OCI-LY3 (cell line): Measurements from ENCODE around the gene LCE5A.

Source experiments
- EZH2phosphoT487 ChIP-seq: fragments of 200-600 bp; shearing (Covaris generic); IDR thresholded peaks from 2 replicates; pipeline ENCODE4 v1.6.1; 2018; ENCODE audit warnings: antibody characterized with exemption, mixed run types, low read depth
- TF ChIP-seq, protein P1 (sequence below): fragments of 200-600, 300-600 bp; sonication (generic); IDR thresholded peaks from 2 replicates; pipeline ENCODE4 v1.5.1; 2014; ENCODE audit warnings: antibody characterized with exemption, low read length, low read depth

DNA sequence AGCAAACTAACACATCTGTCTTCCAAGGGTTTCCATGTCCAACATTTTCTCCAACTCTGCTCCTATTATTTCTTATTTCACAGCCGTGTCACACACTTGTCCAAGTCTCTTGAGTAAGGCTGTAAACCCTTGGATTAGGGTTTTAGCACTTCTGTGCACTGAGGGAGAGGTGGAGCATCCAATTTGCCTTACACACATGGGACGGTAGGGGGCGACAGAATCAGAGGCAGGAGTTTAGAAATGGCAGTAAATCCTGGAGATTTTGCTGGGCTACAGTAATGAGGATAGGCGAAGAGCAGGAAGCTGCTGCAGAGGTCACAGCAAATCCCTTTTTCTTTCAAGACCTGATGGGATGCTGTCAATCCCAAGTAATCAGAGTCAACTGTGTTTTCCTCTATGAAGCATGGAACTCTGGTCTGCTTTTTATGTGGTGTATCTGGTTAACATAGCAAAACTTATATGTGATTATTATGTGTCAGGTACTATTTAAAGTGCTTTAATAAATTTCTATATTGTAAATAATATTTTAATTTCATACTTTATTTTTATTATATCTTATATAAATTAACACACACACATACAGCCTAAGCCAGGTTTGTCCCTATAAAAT is 15.4 kb upstream of the LCE5A start:
- TF ChIP-seq, protein P1, sequence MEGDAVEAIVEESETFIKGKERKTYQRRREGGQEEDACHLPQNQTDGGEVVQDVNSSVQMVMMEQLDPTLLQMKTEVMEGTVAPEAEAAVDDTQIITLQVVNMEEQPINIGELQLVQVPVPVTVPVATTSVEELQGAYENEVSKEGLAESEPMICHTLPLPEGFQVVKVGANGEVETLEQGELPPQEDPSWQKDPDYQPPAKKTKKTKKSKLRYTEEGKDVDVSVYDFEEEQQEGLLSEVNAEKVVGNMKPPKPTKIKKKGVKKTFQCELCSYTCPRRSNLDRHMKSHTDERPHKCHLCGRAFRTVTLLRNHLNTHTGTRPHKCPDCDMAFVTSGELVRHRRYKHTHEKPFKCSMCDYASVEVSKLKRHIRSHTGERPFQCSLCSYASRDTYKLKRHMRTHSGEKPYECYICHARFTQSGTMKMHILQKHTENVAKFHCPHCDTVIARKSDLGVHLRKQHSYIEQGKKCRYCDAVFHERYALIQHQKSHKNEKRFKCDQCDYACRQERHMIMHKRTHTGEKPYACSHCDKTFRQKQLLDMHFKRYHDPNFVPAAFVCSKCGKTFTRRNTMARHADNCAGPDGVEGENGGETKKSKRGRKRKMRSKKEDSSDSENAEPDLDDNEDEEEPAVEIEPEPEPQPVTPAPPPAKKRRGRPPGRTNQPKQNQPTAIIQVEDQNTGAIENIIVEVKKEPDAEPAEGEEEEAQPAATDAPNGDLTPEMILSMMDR, result peak; percentile 69
- no peak for TF ChIP-seq EZH2phosphoT487
